Thyroid gland (tissue), 4 donors: ENCODE results near the gene MDGA2.

Experiments
- POLR2A ChIP-seq, 2 donors: fragments of 450-650 bp; IDR thresholded peaks; one replicate each; pipeline ENCODE4 v1.6.1; 2017; ENCODE audit warnings: antibody characterized with exemption in 2 of 2, mild to moderate bottlenecking in 2 of 2, moderate library complexity in 1 of 2
- TF ChIP-seq, protein P1 (sequence below), 6 experiments: fragments of 200-600 bp in 3 of 6; fragments of 450-650 bp in 3 of 6; sonication (generic) in 3 of 6; IDR thresholded peaks; one replicate each; pipeline ENCODE4 v1.5.1; 2016 to 2019; ENCODE audit warnings: antibody characterized with exemption in 6 of 6, mild to moderate bottlenecking in 2 of 6, inconsistent platforms in 1 of 6, moderate library complexity in 1 of 6

DNA sequence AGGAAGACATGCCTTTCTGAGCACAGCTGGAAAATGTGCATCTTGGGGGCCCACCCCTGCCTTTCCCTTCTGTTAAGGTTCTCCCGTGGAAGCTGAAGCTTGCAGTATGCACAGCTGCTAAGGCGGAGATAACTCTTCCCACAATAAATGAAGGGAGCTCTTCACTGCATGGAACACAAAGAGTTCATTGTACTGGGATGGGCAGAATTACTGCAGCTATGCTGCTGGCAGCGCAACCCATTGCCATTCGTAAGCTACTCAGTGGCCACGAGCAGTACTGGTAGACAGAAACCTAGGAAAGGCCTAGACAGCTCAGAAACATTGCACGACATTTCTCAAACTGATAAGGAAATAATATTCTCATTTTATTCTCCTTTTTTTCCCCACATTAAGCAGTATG is 310.2 kb downstream of the MDGA2 start:
- TF ChIP-seq, protein P1, sequence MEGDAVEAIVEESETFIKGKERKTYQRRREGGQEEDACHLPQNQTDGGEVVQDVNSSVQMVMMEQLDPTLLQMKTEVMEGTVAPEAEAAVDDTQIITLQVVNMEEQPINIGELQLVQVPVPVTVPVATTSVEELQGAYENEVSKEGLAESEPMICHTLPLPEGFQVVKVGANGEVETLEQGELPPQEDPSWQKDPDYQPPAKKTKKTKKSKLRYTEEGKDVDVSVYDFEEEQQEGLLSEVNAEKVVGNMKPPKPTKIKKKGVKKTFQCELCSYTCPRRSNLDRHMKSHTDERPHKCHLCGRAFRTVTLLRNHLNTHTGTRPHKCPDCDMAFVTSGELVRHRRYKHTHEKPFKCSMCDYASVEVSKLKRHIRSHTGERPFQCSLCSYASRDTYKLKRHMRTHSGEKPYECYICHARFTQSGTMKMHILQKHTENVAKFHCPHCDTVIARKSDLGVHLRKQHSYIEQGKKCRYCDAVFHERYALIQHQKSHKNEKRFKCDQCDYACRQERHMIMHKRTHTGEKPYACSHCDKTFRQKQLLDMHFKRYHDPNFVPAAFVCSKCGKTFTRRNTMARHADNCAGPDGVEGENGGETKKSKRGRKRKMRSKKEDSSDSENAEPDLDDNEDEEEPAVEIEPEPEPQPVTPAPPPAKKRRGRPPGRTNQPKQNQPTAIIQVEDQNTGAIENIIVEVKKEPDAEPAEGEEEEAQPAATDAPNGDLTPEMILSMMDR (IDR thresholded peaks at IDR 0.05) = no peak
- no peak for TF ChIP-seq POLR2A (IDR thresholded peaks at IDR 0.05)
